GM10248 (cell line): ENCODE results near the gene FKBP14.

ENCODE experiments used
- CTCF ChIA-PET: fragments of 300-600 bp; sonication (Branson Sonifier 250); formaldehyde crosslinking; extraction: SDS; loops from one replicate; lab custom pipeline; 2021; ENCODE audit warnings: antibody characterized with exemption; lab: Yijun Ruan, JAX
- POLR2A ChIA-PET: fragments of 350-650 bp; sonication (Branson Sonifier 250); formaldehyde crosslinking; extraction: SDS; loops from one replicate; lab custom pipeline; 2020; ENCODE audit warnings: antibody characterized with exemption; lab: Yijun Ruan, JAX
- DNase-seq: peaks from one replicate; pipeline ENCODE4 v3.0.0; 2012; ENCODE audit errors: extremely low spot score
- TF ChIP-seq, protein P1 (sequence below): IDR thresholded peaks from 2 replicates; pipeline ENCODE4 v1.5.1; 2012; ENCODE audit warnings: mild to moderate bottlenecking, low read depth; ENCODE audit errors: extremely low read depth, missing control alignments, control extremely low read depth

FKBP14 gene

DNA sequence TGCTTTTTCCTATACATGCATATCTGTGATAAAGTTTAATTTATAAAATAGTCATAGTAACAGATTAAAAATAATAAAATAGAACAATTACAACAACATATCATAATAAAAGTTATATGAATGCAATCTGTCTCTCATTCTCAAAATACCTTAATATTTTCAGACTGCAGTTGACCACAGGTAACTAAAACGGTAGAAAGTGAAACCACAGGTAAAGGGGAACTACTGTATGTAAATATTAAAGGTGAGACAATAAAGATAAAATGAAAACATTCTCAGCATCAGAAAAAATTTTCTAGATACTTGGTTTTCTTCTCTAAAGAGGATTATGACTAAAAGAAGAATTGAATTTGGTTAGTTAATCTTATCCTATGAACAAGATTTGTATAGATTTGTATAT is 6.0 kb downstream of the FKBP14 start:
- ChIA-PET CTCF (no interaction called here), POLR2A (no interaction called here)
- TF ChIP-seq, protein P1, sequence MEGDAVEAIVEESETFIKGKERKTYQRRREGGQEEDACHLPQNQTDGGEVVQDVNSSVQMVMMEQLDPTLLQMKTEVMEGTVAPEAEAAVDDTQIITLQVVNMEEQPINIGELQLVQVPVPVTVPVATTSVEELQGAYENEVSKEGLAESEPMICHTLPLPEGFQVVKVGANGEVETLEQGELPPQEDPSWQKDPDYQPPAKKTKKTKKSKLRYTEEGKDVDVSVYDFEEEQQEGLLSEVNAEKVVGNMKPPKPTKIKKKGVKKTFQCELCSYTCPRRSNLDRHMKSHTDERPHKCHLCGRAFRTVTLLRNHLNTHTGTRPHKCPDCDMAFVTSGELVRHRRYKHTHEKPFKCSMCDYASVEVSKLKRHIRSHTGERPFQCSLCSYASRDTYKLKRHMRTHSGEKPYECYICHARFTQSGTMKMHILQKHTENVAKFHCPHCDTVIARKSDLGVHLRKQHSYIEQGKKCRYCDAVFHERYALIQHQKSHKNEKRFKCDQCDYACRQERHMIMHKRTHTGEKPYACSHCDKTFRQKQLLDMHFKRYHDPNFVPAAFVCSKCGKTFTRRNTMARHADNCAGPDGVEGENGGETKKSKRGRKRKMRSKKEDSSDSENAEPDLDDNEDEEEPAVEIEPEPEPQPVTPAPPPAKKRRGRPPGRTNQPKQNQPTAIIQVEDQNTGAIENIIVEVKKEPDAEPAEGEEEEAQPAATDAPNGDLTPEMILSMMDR = no peak
- no peak for DNase-seq

DNA sequence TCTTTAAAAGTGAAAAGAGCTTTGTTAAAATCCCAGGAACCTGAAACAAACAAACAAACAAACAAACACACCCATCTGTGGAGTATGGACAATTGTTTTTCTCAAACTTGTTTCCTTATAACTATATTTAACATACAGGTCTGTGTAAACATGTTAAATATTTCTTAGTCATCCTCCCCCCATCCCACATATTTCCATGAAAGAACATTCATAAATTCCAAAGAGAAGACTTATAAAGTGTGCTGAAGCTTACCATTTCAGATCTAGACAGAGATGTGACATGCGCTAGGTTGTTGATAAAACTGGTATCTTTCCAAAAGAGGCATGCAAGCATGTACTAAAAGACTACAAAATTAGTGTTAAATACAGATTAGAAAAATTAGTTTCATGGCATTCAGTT is 6.5 kb downstream of the FKBP14 start:
- DNase-seq = no peak
- TF ChIP-seq, protein P1 = no peak
- ChIA-PET POLR2A (no interaction called here), CTCF (no interaction called here)

DNA sequence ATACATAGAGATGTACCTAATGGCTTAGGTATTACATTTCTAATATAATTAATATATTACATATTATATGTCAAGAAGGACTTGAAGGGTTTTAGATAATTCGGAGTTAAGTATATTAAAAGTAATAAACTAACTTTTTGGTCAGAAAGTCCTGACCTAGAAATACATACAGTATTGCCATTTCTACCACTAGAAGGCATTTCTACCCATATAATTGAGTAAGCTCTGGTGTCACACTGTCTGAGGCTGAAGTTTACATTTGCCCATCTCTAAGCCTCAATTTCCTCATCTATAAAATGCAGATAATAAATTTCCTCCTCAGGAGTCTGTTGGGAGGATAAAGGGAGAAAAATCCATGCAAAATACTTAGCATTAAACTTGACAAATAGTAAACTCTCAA is 7.1 kb downstream of the FKBP14 start:
- ChIA-PET CTCF (no interaction called here), POLR2A (no interaction called here)
- TF ChIP-seq, protein P1 = peak; percentile 27
- no peak for DNase-seq

- TF ChIP-seq, protein P1 = no peak
- POLR2A ChIA-PET = no interaction called here
- DNase-seq = no peak
- CTCF ChIA-PET = no interaction called here
These were observed 8.1 kb downstream of the FKBP14 start for GRCh38 chr7:30018451-30018850.

GRCh38 chr7:30012757-30013156 is 13.7 kb downstream of the FKBP14 start:
- ChIA-PET CTCF (no interaction called here), POLR2A (no interaction called here)
- TF ChIP-seq, protein P1 = no peak
- DNase-seq = no peak

GRCh38 chr7:30010021-30010420 is 16.5 kb downstream of the FKBP14 start:
- ChIA-PET POLR2A (no interaction called here), CTCF (no interaction called here)
- TF ChIP-seq, protein P1 = no peak
- DNase-seq = no peak

DNA sequence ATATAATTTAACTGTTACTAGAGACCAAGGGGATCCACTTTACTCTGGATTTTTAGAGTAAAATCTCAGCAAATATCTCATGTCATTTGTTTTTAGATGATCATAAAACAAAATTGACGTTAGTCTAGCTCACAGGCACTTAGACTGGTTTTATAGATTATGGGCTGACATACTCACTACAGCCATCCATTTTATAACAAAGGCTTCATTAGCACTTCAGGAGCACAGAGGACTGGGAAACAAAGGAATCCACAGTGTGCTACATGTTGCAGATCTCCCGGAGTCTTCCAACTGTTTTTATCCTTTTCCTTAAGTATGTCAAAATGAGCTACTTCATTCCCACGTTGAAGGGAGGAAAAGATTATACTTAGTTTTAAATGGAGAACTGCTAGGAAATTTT is 21.0 kb downstream of the FKBP14 start:
- ChIA-PET CTCF (interaction anchor here (0.6 to 1.6 kb wide), 3 partner anchors 12 to 20 kb away, joined by 3 to 4 read pairs (median 4); no protein-coding TSS in a partner anchor), POLR2A (no interaction called here)
- TF ChIP-seq, protein P1 = no peak
- no peak for DNase-seq
